K562 (cell line): ENCODE measurements around the gene CHN1. TPM values are rescaled to one million over a fixed set of nuclear protein-coding genes. Genes with fewer than 3 reads are reported as not detected.

Experiments
- CEBPG ChIP-seq, 3 experiments: fragments of 200-800 bp in 1 of 3; sonication (Bioruptor generic) in 1 of 3; sonication (generic) in 1 of 3; formaldehyde crosslinking in 1 of 3; IDR thresholded peaks in 2 of 3; conservative IDR thresholded peaks in 1 of 3; 2 replicates each; pipeline versions ENCODE4 v1.6.1 to v1.8.0; 2016 to 2022; ENCODE audit warnings: missing compliant biosample characterization in 2 of 3, missing genetic modification characterization in 2 of 3, mild to moderate bottlenecking in 1 of 3, missing genetic modification reagents in 1 of 3
- KLF16 ChIP-seq: IDR thresholded peaks from 2 replicates; pipeline ENCODE4 v1.6.1; 2016; ENCODE audit warnings: antibody characterized with exemption
- NR2C2 ChIP-seq, 2 experiments: fragments of 200-800 bp in 1 of 2; sonication (Bioruptor generic) in 1 of 2; sonication (generic) in 1 of 2; formaldehyde crosslinking in 1 of 2; IDR thresholded peaks; 2 replicates each; pipeline versions ENCODE4 v1.6.1 to v1.8.0; 2016 to 2022; ENCODE audit warnings: mild to moderate bottlenecking in 1 of 2, missing compliant biosample characterization in 1 of 2, missing genetic modification characterization in 1 of 2, missing genetic modification reagents in 1 of 2
- RAD51 ChIP-seq: fragments of 450-650 bp; IDR thresholded peaks from 2 replicates; pipeline ENCODE4 v1.7.1; 2016; ENCODE audit warnings: low read depth, mild to moderate bottlenecking, borderline replicate concordance
- SP2 ChIP-seq: IDR thresholded peaks from 2 replicates; pipeline ENCODE4 v1.6.1; 2011; ENCODE audit warnings: mild to moderate bottlenecking, low read depth, low read length, moderate library complexity; ENCODE audit not compliant: poor library complexity, severe bottlenecking; ENCODE audit errors: extremely low read depth
- polyA plus RNA-seq, 8 experiments: library from polyadenylated mRNA; depleted of rRNA in 4 of 8; stranded (reverse) in 5 of 8; unstranded in 3 of 8; fragments of >200 nt; fragmentation: Nextera tagmentation in 2 of 8; fragmentation: Illumina TruSeq in 1 of 8; extraction: Ambion mirVana in 2 of 8; extraction: Trizol in 1 of 8; gene quantifications; 2 replicates each; pipeline versions ENCODE4 v1.2.1 to v1.2.3, GENCODE V29; 2011 to 2014; ENCODE audit warnings: inconsistent platforms in 1 of 8, missing spikeins in 1 of 8
- total RNA-seq, 7 experiments: library from RNA; depleted of rRNA in 6 of 7; stranded (reverse); fragments of >200 nt in 6 of 7; fragmentation: Illumina TruSeq in 2 of 7; extraction: Trizol in 2 of 7; gene quantifications; 2 replicates each; pipeline versions ENCODE4 v1.2.1 to v1.2.3, GENCODE V29; 2011 to 2021; ENCODE audit warnings: low replicate concordance in 1 of 7
- TF ChIP-seq, protein P1 (sequence below): fragments of 450-650 bp; formaldehyde crosslinking; IDR thresholded peaks from 2 replicates; pipeline ENCODE4 v1.4.0; 2020; ENCODE audit warnings: mild to moderate bottlenecking, moderate library complexity

The CHN1 gene
- total and polyA plus RNA-seq, 9 of the 15 experiments (the other 6 are each of a cell fraction or from before 2014, with no cell fraction given), result 0.17 to 2.0 (median 0.87) TPM

DNA sequence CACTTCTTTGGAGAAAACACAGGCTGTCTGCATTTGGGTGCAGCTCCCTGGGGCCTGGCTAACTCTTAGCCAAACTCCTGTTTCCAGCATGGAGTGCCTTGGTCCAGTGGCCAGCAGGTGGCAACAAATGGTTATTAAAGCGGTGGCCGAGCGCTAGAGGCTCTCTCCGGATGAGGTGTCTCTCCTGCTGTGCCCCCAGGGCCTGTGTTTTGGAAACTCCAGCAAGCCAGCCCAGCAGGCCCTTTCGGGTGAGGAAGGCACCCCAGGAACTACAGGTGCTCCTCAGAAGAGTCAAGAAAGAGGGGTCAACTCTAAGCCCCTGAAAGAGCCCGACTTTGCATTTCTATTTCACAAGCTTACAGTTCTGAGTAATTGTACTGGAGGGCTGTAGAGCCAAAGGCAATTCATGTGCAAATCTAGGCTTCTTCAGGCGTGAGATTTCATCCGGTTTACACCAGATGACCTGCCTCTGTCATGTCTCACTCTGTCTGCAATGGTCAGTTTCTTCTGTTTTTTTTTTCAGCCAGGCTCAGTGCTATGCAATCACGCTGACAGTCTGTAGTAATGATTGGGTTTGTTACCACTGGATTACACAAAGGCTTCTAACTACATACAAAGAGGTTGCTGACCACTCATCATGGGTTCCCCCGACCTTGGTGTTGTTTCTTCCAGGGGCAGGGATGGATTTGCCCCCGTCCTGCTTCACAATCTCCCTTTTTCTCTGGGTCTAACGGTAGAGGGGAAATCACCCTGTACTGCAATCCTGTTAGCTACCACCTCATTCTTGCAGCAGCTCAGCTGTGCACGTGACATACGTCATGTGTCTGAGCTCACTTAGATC, 233.3 kb downstream of the CHN1 start (continued):
- no peak for TF ChIP-seq NR2C2 (CRISPR knock-in tag; IDR thresholded peaks at IDR 0.05)
- TF ChIP-seq NR2C2 (tag; IDR thresholded peaks at IDR 0.05), result peak; percentile 74; the same call in 1 of the 2 replicates
- TF ChIP-seq CEBPG (CRISPR knock-in tag; IDR thresholded peaks at IDR 0.05), result no peak
- TF ChIP-seq CEBPG (tag; conservative IDR thresholded peaks at IDR 0.05 in 1 of 2, IDR thresholded peaks at IDR 0.05 in 1 of 2), result peak; percentile 34 to 48; a peak in 3 of 4 replicates
- no peak for TF ChIP-seq SP2
- TF ChIP-seq RAD51, result 0 out of 2 replicates have a peak, but pooled peaks have one; percentile 45
- TF ChIP-seq, protein P1, sequence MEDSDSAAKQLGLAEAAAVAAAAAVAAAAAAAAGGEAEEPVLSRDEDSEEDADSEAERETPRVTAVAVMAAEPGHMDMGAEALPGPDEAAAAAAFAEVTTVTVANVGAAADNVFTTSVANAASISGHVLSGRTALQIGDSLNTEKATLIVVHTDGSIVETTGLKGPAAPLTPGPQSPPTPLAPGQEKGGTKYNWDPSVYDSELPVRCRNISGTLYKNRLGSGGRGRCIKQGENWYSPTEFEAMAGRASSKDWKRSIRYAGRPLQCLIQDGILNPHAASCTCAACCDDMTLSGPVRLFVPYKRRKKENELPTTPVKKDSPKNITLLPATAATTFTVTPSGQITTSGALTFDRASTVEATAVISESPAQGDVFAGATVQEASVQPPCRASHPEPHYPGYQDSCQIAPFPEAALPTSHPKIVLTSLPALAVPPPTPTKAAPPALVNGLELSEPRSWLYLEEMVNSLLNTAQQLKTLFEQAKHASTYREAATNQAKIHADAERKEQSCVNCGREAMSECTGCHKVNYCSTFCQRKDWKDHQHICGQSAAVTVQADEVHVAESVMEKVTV (CRISPR knock-in tag), result peak; percentile 46; the same call in 1 of the 2 replicates
- TF ChIP-seq KLF16, result 0 out of 2 replicates have a peak, but pooled peaks have one; percentile 4
